Skeletal muscle satellite cell (primary cell): ENCODE results near the gene VPREB3.

Experiments used
- H3K27me3 ChIP-seq: 2 replicates; pipeline ENCODE4 v1.7.0; 2013; ENCODE audit warnings: low read length; ENCODE audit not compliant: control insufficient read depth, insufficient read depth
- H3K36me3 ChIP-seq: 2 replicates; pipeline ENCODE4 v1.7.0; 2013; ENCODE audit warnings: mild to moderate bottlenecking, control low read depth, low read length; ENCODE audit not compliant: insufficient read depth
- H3K4me1 ChIP-seq: 2 replicates; pipeline ENCODE4 v1.7.0; 2013; ENCODE audit warnings: low read length; ENCODE audit not compliant: control insufficient read depth, insufficient read depth
- H3K4me2 ChIP-seq: 2 replicates; pipeline ENCODE4 v1.7.0; 2013; ENCODE audit warnings: mild to moderate bottlenecking, low read length
- H3K4me3 ChIP-seq: 2 replicates; pipeline ENCODE4 v1.7.0; 2013; ENCODE audit warnings: low read length
- H3K9ac ChIP-seq: 2 replicates; pipeline ENCODE4 v1.7.0; 2013; ENCODE audit warnings: mild to moderate bottlenecking, low read depth, low read length, moderate library complexity
- H3K9me3 ChIP-seq: replicated peaks from 2 replicates; pipeline ENCODE4 v1.7.0; 2013; ENCODE audit warnings: mild to moderate bottlenecking, control low read depth, low read length

Gene VPREB3

GRCh38 chr22:23759566-23759965 lies 5.3 kb upstream of the VPREB3 start:
- H3K36me3 ChIP-seq = no peaks in the 10 kb centered on the region
- H3K4me3 ChIP-seq = no peak overlapping the region
- peaks cover 6% of the 10 kb centered on the region for H3K4me1 ChIP-seq
- no peak overlapping the region for H3K9ac ChIP-seq
- H3K4me2 ChIP-seq = no peak overlapping the region
- no peaks in the 10 kb centered on the region for H3K27me3 ChIP-seq
- no peaks in the 10 kb centered on the region for H3K9me3 ChIP-seq

- H3K9ac ChIP-seq = no peak overlapping the region
- no peaks in the 10 kb centered on the region for H3K4me1 ChIP-seq
- no peaks in the 10 kb centered on the region for H3K36me3 ChIP-seq
- no peaks in the 10 kb centered on the region for H3K9me3 ChIP-seq
- H3K4me3 ChIP-seq = no peak overlapping the region
- no peaks in the 10 kb centered on the region for H3K27me3 ChIP-seq
- H3K4me2 ChIP-seq = no peak overlapping the region
Measured at GRCh38 chr22:23756891-23757290, 2.7 kb upstream of the VPREB3 start.

GRCh38 chr22:23755711-23756110 lies 1.5 kb upstream of the VPREB3 start:
- Histone ChIP-seq H3K4me1 (peaks cover 6% of the 10 kb centered on the region), H3K36me3 (no peaks in the 10 kb centered on the region), H3K27me3 (no peaks in the 10 kb centered on the region), H3K4me3 (no peak overlapping the region), H3K9me3 (no peaks in the 10 kb centered on the region), H3K4me2 (no peak overlapping the region), H3K9ac (no peak overlapping the region)

GRCh38 chr22:23754980-23755636 lies 883 bp upstream of the VPREB3 start:
- no peak overlapping the region for H3K4me3 ChIP-seq
- no peaks in the 10 kb centered on the region for H3K9me3 ChIP-seq
- no peaks in the 10 kb centered on the region for H3K36me3 ChIP-seq
- H3K4me1 ChIP-seq = peaks cover 10% of the 10 kb centered on the region
- H3K9ac ChIP-seq = no peak overlapping the region
- no peak overlapping the region for H3K4me2 ChIP-seq
- H3K27me3 ChIP-seq = no peaks in the 10 kb centered on the region

GRCh38 chr22:23753385-23753784 lies 840 bp downstream of the VPREB3 start:
- H3K4me1 ChIP-seq = peaks cover 15% of the 10 kb centered on the region
- H3K9ac ChIP-seq = no peak overlapping the region

GRCh38 chr22:23752750-23753149 lies 1.5 kb downstream of the VPREB3 start:
- Histone ChIP-seq H3K4me1 (peaks cover 15% of the 10 kb centered on the region), H3K4me2 (no peak overlapping the region), H3K4me3 (no peak overlapping the region), H3K36me3 (no peaks in the 10 kb centered on the region), H3K9me3 (no peaks in the 10 kb centered on the region), H3K9ac (no peak overlapping the region), H3K27me3 (no peaks in the 10 kb centered on the region)

More at GRCh38 chr22:23753385-23753784, 840 bp downstream of the VPREB3 start:
- no peak overlapping the region for H3K4me2 ChIP-seq
- H3K4me3 ChIP-seq = no peak overlapping the region
- no peaks in the 10 kb centered on the region for H3K9me3 ChIP-seq
- H3K36me3 ChIP-seq = no peaks in the 10 kb centered on the region
- H3K27me3 ChIP-seq = no peaks in the 10 kb centered on the region

- H3K4me2 ChIP-seq = no peak overlapping the region
- H3K9me3 ChIP-seq = no peaks in the 10 kb centered on the region
- H3K9ac ChIP-seq = no peak overlapping the region
- H3K27me3 ChIP-seq = no peaks in the 10 kb centered on the region
- H3K36me3 ChIP-seq = no peaks in the 10 kb centered on the region
- peaks cover 15% of the 10 kb centered on the region for H3K4me1 ChIP-seq
- H3K4me3 ChIP-seq = no peak overlapping the region
Measured at GRCh38 chr22:23752090-23752691, 2.0 kb downstream of the VPREB3 start.

GRCh38 chr22:23751441-23751996 lies 2.7 kb downstream of the VPREB3 start:
- no peaks in the 10 kb centered on the region for H3K27me3 ChIP-seq
- no peaks in the 10 kb centered on the region for H3K9me3 ChIP-seq
- H3K4me3 ChIP-seq = peak overlapping the region; percentile 98
- H3K9ac ChIP-seq = peak overlapping the region; percentile 97
- peak overlapping the region; percentile 95 for H3K4me2 ChIP-seq
- no peaks in the 10 kb centered on the region for H3K36me3 ChIP-seq
- H3K4me1 ChIP-seq = peaks cover 15% of the 10 kb centered on the region

GRCh38 chr22:23750714-23751440 lies 3.3 kb downstream of the VPREB3 start, which contains the start of gene ZNF70:
TSS of gene ZNF70 (minus strand) at chr22:23751112. CDS start at chr22:23745140, 5,972 bp downstream.
- peak within 1 kb of the TSS; percentile 97 for H3K9ac ChIP-seq
- no peaks in the 10 kb centered on the region for H3K9me3 ChIP-seq
- H3K4me2 ChIP-seq = peak within 1 kb of the TSS; percentile 95
- H3K36me3 ChIP-seq = no peaks in the 10 kb centered on the region
- H3K4me3 ChIP-seq = peak within 1 kb of the TSS; percentile 98
- peaks cover 15% of the 10 kb centered on the region for H3K4me1 ChIP-seq
- H3K27me3 ChIP-seq = no peaks in the 10 kb centered on the region

- Histone ChIP-seq H3K9ac (peak overlapping the region; percentile 97), H3K9me3 (no peaks in the 10 kb centered on the region), H3K27me3 (no peaks in the 10 kb centered on the region), H3K4me1 (peaks cover 15% of the 10 kb centered on the region), H3K4me3 (peak overlapping the region; percentile 98), H3K36me3 (no peaks in the 10 kb centered on the region), H3K4me2 (peak overlapping the region; percentile 95)
Measured at GRCh38 chr22:23750367-23750713, 3.9 kb downstream of the VPREB3 start.

GRCh38 chr22:23749841-23750301 lies 4.4 kb downstream of the VPREB3 start:
- Histone ChIP-seq H3K9ac (peak overlapping the region; percentile 97), H3K27me3 (no peaks in the 10 kb centered on the region), H3K4me1 (peaks cover 15% of the 10 kb centered on the region), H3K36me3 (peaks cover 5% of the 10 kb centered on the region), H3K9me3 (no peaks in the 10 kb centered on the region), H3K4me3 (peak overlapping the region; percentile 98), H3K4me2 (peak overlapping the region; percentile 95)
